ENCODE data around the gene CELF1.

CELF1 gene

GRCh38 chr11:47552566-47553405 is at the start of gene CELF1:
TSS of gene CELF1 (minus strand) at chr11:47553132. CDS start at chr11:47499523, 53,609 bp downstream.
- peak; percentile 88 for DNase-seq

- no peak for DNase-seq
Observed at GRCh38 chr11:47599902-47600301, 47.0 kb upstream of the CELF1 start.

GRCh38 chr11:47595967-47596366 is 43.0 kb upstream of the CELF1 start:
- no peak for DNase-seq

- DNase-seq: no peak
Observed at GRCh38 chr11:47595029-47595428, 42.1 kb upstream of the CELF1 start.

- DNase-seq: no peak
Observed at GRCh38 chr11:47593934-47594855, 41.3 kb upstream of the CELF1 start, which contains the start of gene C1QTNF4. TSS of gene C1QTNF4 (minus strand) at chr11:47594411. CDS start at chr11:47590810, 3,601 bp downstream.

- DNase-seq: no peak
Observed at GRCh38 chr11:47593492-47593933, 40.6 kb upstream of the CELF1 start.

GRCh38 chr11:47592970-47593369 is 40.0 kb upstream of the CELF1 start:
- DNase-seq: no peak

- DNase-seq: no peak
Observed at GRCh38 chr11:47592251-47592650, 39.3 kb upstream of the CELF1 start.

- no peak for DNase-seq
Observed at GRCh38 chr11:47591764-47592163, 38.8 kb upstream of the CELF1 start.

- DNase-seq: no peak
Observed at GRCh38 chr11:47589977-47590861, 37.3 kb upstream of the CELF1 start.

GRCh38 chr11:47589584-47589976 is 36.6 kb upstream of the CELF1 start:
- DNase-seq: no peak

- no peak for DNase-seq
Observed at GRCh38 chr11:47589118-47589517, 36.2 kb upstream of the CELF1 start.

GRCh38 chr11:47587723-47588326 is 34.9 kb upstream of the CELF1 start:
- DNase-seq: no peak

- DNase-seq: no peak
Observed at GRCh38 chr11:47587039-47587716, 34.2 kb upstream of the CELF1 start.

- no peak for DNase-seq
Observed at GRCh38 chr11:47586098-47586855, 33.3 kb upstream of the CELF1 start, which contains the start of gene FAM180B. TSS of gene FAM180B (plus strand) at chr11:47586678. CDS start at chr11:47586769, 91 bp downstream.

GRCh38 chr11:47583844-47584243 is 30.9 kb upstream of the CELF1 start:
- no peak for DNase-seq

GRCh38 chr11:47578524-47579494 is 25.9 kb upstream of the CELF1 start, which contains the start of the genes KBTBD4 and NDUFS3:
TSS of gene KBTBD4 (minus strand) at chr11:47578970. CDS start at chr11:47578951, 19 bp downstream.
TSS of gene NDUFS3 (plus strand) at chr11:47579074. CDS start at chr11:47579092, 18 bp downstream.
- peak; percentile 84 for DNase-seq

- no peak for DNase-seq
Observed at GRCh38 chr11:47577460-47578041, 24.6 kb upstream of the CELF1 start.

GRCh38 chr11:47573321-47573720 is 20.4 kb upstream of the CELF1 start:
- DNase-seq: no peak

All from stimulated activated CD4-positive, alpha-beta T cell treated with anti-CD3 and anti-CD28 coated beads, Interleukin-12 subunit alpha, Interleukin-12 subunit beta, amount 100 ng/mL, for 4 hours (primary cell).